ENCODE measurements around the gene HSD17B3. TPM values are rescaled to one million over a fixed set of nuclear protein-coding genes. Genes with fewer than 3 reads are reported as not detected.

The HSD17B3 gene
- total and polyA plus RNA-seq, 2 of the 13 experiments (the other 11 are each of a cell fraction or from before 2014, with no cell fraction given), result 0.12 TPM; not detected in 1

GRCh38 chr9:96246267-96246671 is 55.7 kb downstream of the HSD17B3 start (continued):
- TF ChIP-seq, protein P1, sequence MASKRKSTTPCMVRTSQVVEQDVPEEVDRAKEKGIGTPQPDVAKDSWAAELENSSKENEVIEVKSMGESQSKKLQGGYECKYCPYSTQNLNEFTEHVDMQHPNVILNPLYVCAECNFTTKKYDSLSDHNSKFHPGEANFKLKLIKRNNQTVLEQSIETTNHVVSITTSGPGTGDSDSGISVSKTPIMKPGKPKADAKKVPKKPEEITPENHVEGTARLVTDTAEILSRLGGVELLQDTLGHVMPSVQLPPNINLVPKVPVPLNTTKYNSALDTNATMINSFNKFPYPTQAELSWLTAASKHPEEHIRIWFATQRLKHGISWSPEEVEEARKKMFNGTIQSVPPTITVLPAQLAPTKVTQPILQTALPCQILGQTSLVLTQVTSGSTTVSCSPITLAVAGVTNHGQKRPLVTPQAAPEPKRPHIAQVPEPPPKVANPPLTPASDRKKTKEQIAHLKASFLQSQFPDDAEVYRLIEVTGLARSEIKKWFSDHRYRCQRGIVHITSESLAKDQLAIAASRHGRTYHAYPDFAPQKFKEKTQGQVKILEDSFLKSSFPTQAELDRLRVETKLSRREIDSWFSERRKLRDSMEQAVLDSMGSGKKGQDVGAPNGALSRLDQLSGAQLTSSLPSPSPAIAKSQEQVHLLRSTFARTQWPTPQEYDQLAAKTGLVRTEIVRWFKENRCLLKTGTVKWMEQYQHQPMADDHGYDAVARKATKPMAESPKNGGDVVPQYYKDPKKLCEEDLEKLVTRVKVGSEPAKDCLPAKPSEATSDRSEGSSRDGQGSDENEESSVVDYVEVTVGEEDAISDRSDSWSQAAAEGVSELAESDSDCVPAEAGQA (IDR thresholded peaks at IDR 0.05; ENCODE audit: low read depth), result no peak
- TF ChIP-seq, protein P1 (CRISPR knock-in tag; IDR thresholded peaks at IDR 0.05; ENCODE audit: borderline replicate concordance), result no peak
- TF ChIP-seq, protein P2, sequence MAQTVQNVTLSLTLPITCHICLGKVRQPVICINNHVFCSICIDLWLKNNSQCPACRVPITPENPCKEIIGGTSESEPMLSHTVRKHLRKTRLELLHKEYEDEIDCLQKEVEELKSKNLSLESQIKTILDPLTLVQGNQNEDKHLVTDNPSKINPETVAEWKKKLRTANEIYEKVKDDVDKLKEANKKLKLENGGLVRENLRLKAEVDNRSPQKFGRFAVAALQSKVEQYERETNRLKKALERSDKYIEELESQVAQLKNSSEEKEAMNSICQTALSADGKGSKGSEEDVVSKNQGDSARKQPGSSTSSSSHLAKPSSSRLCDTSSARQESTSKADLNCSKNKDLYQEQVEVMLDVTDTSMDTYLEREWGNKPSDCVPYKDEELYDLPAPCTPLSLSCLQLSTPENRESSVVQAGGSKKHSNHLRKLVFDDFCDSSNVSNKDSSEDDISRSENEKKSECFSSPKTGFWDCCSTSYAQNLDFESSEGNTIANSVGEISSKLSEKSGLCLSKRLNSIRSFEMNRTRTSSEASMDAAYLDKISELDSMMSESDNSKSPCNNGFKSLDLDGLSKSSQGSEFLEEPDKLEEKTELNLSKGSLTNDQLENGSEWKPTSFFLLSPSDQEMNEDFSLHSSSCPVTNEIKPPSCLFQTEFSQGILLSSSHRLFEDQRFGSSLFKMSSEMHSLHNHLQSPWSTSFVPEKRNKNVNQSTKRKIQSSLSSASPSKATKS (CRISPR knock-in tag; IDR thresholded peaks at IDR 0.05), result no peak
- TF ChIP-seq ZBTB21 (CRISPR knock-in tag; IDR thresholded peaks at IDR 0.05) (0 out of 2 replicates have a peak, but pooled peaks have one; percentile 26), ZNF691 (CRISPR knock-in tag; IDR thresholded peaks at IDR 0.05; ENCODE audit: borderline replicate concordance, low read depth) (no peak), FOXK1 (CRISPR knock-in tag; IDR thresholded peaks at IDR 0.05; ENCODE audit: borderline replicate concordance, low read depth) (0 out of 2 replicates have a peak, but pooled peaks have one; percentile 31), ARNTL (CRISPR knock-in tag; IDR thresholded peaks at IDR 0.05) (no peak), MAFK (conservative IDR thresholded peaks at IDR 0.05 in 1 of 2, IDR thresholded peaks at IDR 0.05 in 1 of 2; ENCODE audit: low read length in 2 of 2) (0 out of 4 replicates have a peak, but pooled peaks of 1 of the 2 experiments have one; percentile 6), SUZ12 (IDR thresholded peaks at IDR 0.05; ENCODE audit: low read depth, low read length) (no peak), KDM5B (CRISPR knock-in tag; IDR thresholded peaks at IDR 0.05; ENCODE audit: borderline replicate concordance) (no peak), TEAD3 (CRISPR knock-in tag; optimal IDR thresholded peaks at IDR 0.05; ENCODE audit: borderline replicate concordance) (no peak), MTF2 (CRISPR knock-in tag; IDR thresholded peaks at IDR 0.05; ENCODE audit: borderline replicate concordance) (no peak), HMGXB4 (CRISPR knock-in tag; IDR thresholded peaks at IDR 0.05; ENCODE audit: borderline replicate concordance in 1 of 2, low read depth in 1 of 2) (peak; percentile 41 to 42; a peak in 2 of 4 replicates), SMYD3 (CRISPR knock-in tag; IDR thresholded peaks at IDR 0.05) (no peak), ESRRA (CRISPR knock-in tag; IDR thresholded peaks at IDR 0.05; ENCODE audit: low read depth) (peak; percentile 68; the same call in 1 of the 2 replicates), MIER3 (CRISPR knock-in tag; IDR thresholded peaks at IDR 0.05; ENCODE audit: borderline replicate concordance) (no peak), ZNF276 (CRISPR knock-in tag; IDR thresholded peaks at IDR 0.05; ENCODE audit: low read depth) (no peak)

All from HepG2 (cell line).